Liver (tissue), 3 donors: ENCODE measurements around the gene ARL4A.

ENCODE experiments used
- EGR1 ChIP-seq, 2 donors: IDR thresholded peaks; 2 replicates each; pipeline ENCODE4 v1.6.1; 2016 to 2018; ENCODE audit warnings: antibody characterized with exemption in 2 of 2, low read depth in 2 of 2
- RAD21 ChIP-seq, 2 donors: IDR thresholded peaks; 2 replicates each; pipeline ENCODE4 v1.6.1; 2016; ENCODE audit warnings: antibody characterized with exemption in 2 of 2, mild to moderate bottlenecking in 2 of 2
- YY1 ChIP-seq: IDR thresholded peaks from 2 replicates; pipeline ENCODE4 v1.6.1; 2016; ENCODE audit warnings: antibody characterized with exemption, mild to moderate bottlenecking
- TF ChIP-seq, protein P1 (sequence below): fragments of 150-350 bp; IDR thresholded peaks from 2 replicates; pipeline ENCODE4 v1.5.1; 2017; ENCODE audit warnings: improper control_type of control experiment, low read depth, low read length; ENCODE audit not compliant: missing input control
- TF ChIP-seq, protein P2 (sequence below): IDR thresholded peaks from 2 replicates; pipeline ENCODE4 v1.6.1; 2016; ENCODE audit warnings: antibody characterized with exemption
- donor health status: healthy.
- donor health status: healthy.

DNA sequence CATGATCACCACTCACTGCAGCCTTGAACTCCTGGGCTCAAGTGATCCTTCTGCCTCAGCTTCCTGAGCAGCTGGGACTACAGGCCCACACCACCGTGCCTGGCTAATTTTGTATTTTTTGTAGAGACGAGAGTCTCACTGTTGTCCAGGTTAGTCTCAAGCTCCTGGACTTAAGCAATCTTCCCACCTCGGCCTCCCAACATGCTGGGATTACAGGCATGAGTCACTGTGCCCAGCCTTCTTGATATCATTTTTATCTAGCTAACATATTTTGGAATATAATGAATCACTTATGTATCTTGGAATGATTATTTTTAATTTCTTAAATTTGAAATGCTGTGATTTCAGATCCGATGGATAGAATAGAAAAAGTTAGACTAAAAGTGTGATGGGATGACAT is 18.4 kb downstream of the ARL4A start:
- TF ChIP-seq, protein P1, sequence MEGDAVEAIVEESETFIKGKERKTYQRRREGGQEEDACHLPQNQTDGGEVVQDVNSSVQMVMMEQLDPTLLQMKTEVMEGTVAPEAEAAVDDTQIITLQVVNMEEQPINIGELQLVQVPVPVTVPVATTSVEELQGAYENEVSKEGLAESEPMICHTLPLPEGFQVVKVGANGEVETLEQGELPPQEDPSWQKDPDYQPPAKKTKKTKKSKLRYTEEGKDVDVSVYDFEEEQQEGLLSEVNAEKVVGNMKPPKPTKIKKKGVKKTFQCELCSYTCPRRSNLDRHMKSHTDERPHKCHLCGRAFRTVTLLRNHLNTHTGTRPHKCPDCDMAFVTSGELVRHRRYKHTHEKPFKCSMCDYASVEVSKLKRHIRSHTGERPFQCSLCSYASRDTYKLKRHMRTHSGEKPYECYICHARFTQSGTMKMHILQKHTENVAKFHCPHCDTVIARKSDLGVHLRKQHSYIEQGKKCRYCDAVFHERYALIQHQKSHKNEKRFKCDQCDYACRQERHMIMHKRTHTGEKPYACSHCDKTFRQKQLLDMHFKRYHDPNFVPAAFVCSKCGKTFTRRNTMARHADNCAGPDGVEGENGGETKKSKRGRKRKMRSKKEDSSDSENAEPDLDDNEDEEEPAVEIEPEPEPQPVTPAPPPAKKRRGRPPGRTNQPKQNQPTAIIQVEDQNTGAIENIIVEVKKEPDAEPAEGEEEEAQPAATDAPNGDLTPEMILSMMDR: no peak
- TF ChIP-seq, protein P2, sequence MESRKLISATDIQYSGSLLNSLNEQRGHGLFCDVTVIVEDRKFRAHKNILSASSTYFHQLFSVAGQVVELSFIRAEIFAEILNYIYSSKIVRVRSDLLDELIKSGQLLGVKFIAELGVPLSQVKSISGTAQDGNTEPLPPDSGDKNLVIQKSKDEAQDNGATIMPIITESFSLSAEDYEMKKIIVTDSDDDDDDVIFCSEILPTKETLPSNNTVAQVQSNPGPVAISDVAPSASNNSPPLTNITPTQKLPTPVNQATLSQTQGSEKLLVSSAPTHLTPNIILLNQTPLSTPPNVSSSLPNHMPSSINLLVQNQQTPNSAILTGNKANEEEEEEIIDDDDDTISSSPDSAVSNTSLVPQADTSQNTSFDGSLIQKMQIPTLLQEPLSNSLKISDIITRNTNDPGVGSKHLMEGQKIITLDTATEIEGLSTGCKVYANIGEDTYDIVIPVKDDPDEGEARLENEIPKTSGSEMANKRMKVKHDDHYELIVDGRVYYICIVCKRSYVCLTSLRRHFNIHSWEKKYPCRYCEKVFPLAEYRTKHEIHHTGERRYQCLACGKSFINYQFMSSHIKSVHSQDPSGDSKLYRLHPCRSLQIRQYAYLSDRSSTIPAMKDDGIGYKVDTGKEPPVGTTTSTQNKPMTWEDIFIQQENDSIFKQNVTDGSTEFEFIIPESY: no peak
- TF ChIP-seq YY1: no peak
- no peak for TF ChIP-seq EGR1 (IDR thresholded peaks at IDR 0.05; ENCODE audit: low read depth in 2 of 2)
- TF ChIP-seq RAD21 (IDR thresholded peaks at IDR 0.05): no peak
